Measurements from ENCODE around the gene DMTF1.

DNA sequence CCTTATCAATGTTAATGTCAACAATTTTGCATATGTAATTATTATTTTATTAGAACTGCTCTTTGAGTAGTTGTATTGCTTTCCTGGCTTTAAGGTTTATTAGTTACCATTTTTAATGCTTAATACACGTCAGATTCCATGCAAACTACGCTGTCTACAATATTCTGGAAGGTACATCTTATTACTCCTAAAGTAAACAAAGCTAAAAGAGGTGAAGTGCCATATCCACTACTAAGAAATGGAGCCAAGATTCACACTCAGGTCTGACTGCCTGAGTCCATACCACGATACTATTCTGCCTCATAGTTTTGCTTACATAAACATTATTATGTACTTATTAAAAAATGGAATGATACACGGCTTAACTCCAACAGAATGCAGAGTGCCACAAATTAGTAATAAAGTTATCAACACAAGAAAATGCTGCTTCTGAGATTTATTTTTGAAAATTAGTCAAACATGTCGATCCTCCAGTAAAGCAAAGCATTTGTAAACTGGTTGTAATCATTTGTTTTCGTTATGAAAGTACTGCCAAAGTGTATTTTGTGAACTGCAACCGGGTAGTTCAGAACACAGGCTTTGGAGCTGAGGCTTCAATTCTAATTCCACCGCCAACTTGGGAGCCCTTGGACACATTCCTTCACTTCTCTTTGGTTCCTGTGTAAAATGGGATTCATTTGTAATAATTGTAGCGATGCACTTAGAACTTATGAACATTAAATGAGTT, 1.1 kb upstream of the DMTF1 start:
- TF ChIP-seq, protein P1, sequence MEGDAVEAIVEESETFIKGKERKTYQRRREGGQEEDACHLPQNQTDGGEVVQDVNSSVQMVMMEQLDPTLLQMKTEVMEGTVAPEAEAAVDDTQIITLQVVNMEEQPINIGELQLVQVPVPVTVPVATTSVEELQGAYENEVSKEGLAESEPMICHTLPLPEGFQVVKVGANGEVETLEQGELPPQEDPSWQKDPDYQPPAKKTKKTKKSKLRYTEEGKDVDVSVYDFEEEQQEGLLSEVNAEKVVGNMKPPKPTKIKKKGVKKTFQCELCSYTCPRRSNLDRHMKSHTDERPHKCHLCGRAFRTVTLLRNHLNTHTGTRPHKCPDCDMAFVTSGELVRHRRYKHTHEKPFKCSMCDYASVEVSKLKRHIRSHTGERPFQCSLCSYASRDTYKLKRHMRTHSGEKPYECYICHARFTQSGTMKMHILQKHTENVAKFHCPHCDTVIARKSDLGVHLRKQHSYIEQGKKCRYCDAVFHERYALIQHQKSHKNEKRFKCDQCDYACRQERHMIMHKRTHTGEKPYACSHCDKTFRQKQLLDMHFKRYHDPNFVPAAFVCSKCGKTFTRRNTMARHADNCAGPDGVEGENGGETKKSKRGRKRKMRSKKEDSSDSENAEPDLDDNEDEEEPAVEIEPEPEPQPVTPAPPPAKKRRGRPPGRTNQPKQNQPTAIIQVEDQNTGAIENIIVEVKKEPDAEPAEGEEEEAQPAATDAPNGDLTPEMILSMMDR (conservative IDR thresholded peaks at IDR 0.05 in 1 of 2, IDR thresholded peaks at IDR 0.05 in 1 of 2; ENCODE audit: low read depth in 1 of 2, low read length in 2 of 2), result no peak
- no peak for TF ChIP-seq EZH2 (IDR thresholded peaks at IDR 0.05; ENCODE audit: low read length, missing control alignments)

Measured in fibroblast of lung (primary cell).